Brain microvascular endothelial cell (primary cell): ENCODE measurements around the gene ZNF234.

Source experiments
- DNase-seq: peaks from one replicate; pipeline ENCODE4 v3.0.0-alpha.2; 2020
- H3K27ac ChIP-seq: fragments of 250-450 bp; sonication (Bioruptor Pico); 2 replicates; pipeline ENCODE4 v1.5.1; 2020; ENCODE audit warnings: mild to moderate bottlenecking, moderate library complexity
- H3K27me3 ChIP-seq: fragments of 250-450 bp; sonication (Bioruptor Pico); replicated peaks from 2 replicates; pipeline ENCODE4 v1.5.1; 2020; ENCODE audit warnings: mild to moderate bottlenecking
- H3K36me3 ChIP-seq: fragments of 250-450 bp; sonication (Bioruptor Pico); replicated peaks from 2 replicates; pipeline ENCODE4 v1.5.1; 2020; ENCODE audit warnings: mild to moderate bottlenecking
- H3K4me3 ChIP-seq: 2 replicates; pipeline ENCODE4 v1.5.1; 2011; ENCODE audit warnings: low read depth, mild to moderate bottlenecking, control low read depth, low read length, moderate library complexity
- CTCF ChIP-seq: IDR thresholded peaks from 2 replicates; pipeline ENCODE4 v1.5.1; 2011; ENCODE audit warnings: low read depth, mild to moderate bottlenecking, moderate library complexity, low read length, control low read depth, inconsistent platforms; ENCODE audit errors: missing control alignments
- in situ Hi-C: cut with HindIII; loops from 2 replicates; pipeline ENCODE4 v1.10.0; 2017; ENCODE audit warnings: low sequenced_read_pairs, low pct_ligation_motif_present

Gene ZNF234

GRCh38 chr19:44207126-44207803 lies 65.9 kb downstream of the ZNF234 start:
- Histone ChIP-seq H3K4me3 (peak overlapping the region; percentile 91), H3K27ac (peak overlapping the region; percentile 74), H3K27me3 (no peaks in the 10 kb centered on the region), H3K36me3 (no peaks in the 10 kb centered on the region)
- peak; percentile 85 for DNase-seq
- TF ChIP-seq CTCF, result no peak
- in situ Hi-C loops, result no loop called here
